ENCODE results near the gene LAMP5.

Gene LAMP5

DNA sequence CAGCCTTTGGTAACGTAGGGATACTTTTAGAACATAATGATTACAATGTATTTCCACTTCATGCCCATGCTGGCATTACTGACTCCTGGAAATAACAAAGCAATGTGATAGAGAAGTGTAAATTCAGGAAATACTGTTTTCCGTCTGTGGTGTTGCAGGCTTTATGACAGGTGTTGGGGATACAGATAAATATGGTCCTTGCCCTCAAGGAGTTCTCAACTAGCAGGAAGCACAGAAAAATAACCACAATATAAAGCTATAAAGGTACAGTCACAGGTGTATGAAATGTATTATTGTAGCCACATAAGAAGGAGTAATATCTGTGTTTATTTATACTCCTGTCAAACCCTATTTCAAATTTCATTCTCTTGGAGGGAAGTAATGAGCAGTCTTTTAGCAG is 12.9 kb upstream of the LAMP5 start:
- no peak for DNase-seq

DNA sequence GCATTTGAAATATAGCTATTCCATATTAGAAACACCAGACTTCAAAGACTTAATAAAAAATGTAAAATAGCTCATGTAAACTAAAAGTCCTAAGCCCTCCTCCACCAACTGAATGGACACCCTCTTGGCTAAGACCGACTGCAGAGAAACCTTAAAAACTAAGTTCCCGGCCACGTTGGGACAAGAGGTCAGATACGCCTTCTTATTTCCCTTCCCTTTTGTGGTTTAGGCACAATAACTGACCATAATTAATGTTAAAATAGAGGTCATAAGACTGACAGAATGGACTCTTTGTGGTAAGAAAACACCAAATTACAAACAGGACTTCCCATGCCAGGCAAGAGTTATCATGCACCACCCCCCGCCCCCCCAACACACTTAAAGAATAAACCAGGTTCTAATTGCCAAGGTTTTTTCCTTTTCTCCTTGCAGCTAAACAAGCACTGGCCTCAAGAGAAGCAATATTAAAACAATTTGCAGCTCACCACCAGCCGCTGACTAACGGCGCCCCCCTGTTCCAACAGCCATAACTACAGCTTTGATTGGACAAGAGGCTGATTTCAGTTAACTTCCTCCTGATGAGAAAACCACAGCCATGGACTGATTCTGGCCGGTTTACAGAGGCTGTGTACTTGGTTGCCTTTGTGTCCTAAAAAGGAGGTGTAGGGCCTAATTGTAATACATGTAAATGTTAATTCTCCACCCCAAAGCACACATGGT is 10.7 kb upstream of the LAMP5 start:
- DNase-seq = peak; percentile 61

DNA sequence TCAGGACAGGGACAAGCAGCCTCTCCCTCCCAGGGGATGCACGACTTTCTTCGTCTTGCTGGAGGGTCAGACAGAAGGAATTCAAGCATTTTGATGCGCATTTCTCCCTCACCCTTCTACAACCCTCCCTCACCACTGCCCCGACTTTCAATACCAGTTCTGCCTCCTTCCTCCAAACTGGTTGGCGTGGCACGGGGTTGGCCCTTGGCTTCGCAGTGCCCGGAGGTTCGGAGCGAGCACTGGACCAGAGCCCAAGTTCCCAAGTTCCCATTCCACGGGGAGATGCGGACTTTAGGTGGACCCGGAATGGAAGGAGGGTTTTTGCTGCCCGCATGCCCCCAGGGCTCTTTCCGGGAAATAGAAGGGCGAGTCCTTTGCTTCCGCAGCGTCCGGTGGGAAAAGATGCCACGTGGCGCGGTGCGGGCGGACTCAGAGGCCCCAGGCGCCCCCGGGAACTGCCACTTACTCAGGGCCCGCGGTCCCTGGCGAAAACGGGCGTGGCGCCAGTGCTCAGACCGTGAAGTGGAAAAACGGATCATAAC is 8.0 kb upstream of the LAMP5 start:
- no peak for DNase-seq

DNA sequence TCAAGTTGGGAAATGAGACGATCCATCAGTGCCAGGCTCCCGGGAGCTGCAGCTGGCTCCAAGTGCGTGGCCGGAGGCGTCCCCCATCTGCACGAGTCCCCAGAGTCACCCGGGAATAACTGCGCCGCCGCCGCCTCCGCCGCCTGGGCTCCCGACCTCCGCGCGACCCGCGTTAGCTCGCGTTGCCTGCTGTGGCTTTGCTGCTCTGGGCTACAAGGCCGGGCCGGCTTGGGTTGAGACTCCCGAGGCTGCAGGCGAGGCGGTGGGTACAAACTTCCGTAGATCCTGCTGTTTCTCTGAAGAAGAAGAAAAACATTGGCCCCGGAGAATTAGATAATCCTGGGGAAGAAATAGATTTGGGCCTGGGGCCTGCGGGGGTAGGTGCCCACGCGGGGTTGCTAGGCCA is 7.4 kb upstream of the LAMP5 start:
- no peak for DNase-seq

DNA sequence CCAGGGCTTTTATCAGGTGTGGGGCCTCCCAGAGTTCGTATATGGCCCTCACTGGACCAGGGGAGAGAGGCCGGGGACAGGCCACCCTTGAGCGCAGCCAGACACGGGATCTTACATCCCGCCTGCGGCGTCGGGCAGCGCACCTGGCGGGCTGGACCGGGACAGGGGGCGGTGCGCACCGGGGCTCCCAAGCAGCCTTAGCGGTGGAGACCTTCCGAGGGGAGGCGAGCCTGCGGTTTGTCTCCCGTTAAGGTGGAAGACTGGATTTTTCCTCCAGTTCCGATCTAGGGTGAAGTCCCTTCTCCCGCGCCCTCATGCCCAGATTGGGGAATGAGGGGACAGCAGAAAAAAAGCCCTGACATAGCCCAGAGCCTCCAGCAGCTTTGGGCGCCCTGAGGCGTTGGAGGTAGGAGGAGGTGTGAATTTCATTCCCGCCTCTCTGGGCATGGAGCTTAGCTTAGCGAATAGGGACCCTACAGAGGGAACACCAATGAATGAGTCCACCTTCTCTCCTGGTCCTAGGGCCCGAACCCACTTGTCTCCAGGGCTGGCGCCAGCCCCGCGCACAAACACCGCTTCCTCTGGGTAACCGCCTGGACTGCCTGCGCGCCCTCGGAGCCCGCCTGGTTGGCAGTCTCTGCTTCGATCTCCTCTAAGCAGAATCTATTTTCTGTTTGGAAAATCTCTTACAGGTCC is 6.7 kb upstream of the LAMP5 start:
- DNase-seq = no peak

DNA sequence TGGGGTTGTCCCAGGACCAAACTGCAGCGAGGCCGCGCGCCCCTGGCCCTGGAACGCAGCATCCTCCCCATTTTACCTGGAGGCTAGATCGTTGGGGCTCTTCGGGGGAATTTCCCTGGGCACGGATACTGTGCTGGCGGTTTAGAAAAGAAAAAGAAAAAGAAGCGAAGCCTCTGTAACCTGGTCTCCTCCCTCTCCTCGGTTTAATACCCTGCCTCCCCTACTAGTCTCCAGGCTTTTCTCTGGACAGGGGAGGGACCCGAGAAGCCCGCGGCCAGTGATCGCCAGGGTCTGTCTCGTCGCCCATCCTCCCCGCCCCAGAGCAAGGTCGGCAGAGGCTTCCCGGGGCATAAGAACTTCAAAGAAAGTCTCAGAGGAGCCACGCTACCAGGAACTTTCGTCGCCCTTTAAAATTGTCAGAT is 6.1 kb upstream of the LAMP5 start:
- no peak for DNase-seq

DNA sequence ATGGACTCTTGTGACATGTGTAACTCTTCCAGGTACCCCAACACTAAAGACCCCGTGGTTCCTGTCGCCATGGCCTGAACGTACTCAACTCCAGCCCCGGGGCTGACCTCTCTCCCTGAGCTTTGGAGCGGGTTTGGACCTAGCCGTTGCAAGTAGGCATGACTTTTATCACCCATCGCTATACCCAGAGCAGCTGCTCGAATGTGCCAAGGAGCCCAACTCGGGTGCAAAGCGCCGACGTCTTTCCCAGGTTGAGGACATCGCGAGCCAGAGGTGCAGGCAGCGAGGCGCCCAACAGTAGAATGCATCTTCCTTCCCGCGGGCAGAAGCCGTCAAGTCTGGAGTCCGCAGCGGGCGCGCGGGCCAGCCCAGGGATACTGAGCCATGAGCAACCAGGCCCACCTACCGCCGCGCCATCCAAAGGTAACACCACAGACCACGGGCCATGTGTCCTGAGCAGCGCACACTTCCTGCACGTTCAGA is 5.7 kb upstream of the LAMP5 start:
- DNase-seq = no peak

DNA sequence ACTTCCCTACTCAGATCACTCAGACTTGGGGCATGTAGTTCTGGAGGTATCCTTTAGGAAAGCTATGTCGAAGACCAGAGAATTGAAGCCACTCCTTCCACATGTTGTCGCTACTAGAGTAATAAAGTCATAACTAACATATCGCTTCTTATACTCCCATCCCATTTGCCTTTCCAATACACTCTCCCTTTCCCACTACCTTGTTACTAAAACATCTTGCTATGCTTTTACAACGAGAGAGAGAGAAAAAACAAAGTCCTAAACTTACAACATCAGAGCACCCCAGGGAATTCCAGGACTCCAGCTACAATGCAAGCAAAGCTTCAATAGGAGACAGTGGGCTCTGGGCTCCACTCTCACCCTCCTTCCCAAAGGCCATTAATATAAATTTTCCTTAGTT is 5.1 kb upstream of the LAMP5 start:
- no peak for DNase-seq

DNA sequence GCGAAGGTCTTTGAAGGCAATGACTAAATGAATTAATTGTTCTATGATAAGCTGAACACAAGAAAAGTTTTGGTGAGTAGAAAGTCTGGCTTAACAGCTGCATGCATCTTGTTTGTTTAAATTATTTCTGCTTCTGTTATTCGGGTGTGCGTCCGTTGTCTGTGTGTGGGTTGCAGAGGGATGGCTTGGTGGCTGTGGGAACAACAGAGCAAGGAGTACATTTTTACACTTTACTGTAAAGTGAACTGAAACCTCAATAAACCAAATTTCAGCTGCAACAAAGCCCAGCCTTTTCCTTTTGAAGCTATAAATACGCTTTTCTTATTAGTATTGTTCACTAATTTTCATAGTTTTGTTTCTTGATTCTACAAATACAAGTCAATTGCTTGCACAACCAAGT is 3.5 kb upstream of the LAMP5 start:
- DNase-seq = no peak

DNA sequence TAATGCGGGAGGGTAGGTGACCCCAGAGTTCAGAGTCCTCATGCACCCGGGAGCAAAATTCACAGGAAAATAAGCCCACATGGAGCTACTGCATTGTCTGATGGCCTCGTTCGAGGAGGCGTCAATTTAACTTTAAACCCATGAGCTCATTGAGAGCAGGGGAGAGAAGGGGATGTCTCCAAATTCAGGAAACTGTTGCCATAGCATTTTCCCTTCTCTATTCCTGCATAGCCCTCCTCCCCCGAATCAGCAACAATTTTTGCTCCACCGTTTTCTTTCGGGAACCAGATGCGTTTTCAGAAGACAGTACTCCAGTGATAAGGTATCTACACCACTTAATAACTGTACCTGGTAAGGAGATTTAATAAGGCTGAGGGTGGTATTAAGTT is 324 bp upstream of the LAMP5 start:
- DNase-seq = no peak

DNA sequence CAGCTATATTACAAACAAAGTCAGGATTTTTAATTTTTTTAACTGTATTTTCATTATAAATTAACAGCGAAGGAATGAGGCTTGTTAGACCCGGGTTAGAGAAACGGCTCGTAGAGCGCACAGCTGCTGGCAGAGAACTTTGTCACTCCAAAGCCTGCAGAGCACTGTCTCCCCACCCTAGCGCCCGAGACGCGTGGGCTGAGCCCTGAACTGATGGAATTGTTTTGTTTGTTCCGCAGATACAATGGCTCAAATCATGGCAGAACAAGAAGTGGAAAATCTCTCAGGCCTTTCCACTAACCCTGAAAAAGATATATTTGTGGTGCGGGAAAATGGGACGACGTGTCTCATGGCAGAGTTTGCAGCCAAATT is 810 bp downstream of the LAMP5 start:
- no peak for DNase-seq

DNA sequence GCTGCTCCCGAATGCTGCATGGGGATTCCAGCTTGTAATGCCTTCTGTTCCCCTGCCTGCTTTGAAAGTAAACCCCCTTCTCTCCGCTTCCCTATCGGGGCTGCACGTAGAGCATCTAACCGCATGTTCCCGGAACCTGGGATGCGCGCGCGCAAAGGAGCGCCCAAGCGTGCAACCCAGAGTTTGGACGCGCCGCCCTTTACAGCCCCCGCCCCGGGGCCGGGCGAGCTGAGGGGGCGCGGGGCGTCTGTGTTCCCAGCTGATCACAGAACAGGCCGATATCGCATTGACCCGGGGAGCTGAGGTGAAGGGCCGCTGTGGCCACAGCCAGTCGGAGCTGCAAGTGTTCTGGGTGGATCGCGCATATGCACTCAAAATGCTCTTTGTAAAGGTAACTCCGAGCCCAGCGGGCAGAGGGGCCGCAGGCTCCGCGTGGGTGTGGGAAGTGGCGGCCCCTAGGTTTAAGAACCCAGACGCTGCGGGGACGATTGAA is 1.4 kb downstream of the LAMP5 start:
- DNase-seq = no peak

DNA sequence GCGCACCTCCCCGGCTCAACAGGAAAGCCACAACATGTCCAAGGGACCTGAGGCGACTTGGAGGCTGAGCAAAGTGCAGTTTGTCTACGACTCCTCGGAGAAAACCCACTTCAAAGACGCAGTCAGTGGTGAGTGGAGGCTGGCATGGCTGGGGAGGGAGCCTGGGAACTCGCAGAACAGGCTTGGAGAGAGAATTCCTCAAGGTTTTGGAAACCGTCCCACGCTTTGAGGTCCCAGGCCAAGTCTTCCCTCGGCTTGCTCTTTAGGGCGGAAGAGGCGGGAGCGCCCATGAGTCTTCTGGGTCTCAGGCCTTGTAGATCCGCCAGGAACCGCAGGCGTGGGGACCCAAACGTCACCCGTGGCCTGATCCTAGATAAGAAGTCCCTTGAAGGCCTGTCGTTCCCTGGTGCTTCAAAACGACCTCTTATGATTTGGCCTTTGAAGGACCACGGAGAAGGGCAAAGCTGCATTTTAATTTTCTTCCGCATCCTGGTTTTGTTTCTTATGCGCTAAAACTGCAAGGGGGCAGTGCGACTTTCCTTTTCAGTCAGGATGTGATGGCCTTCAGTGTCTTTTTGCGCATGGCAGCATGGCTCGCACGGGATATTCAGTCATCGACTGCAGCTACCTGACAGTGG is 2.0 kb downstream of the LAMP5 start:
- DNase-seq = peak; percentile 32

DNA sequence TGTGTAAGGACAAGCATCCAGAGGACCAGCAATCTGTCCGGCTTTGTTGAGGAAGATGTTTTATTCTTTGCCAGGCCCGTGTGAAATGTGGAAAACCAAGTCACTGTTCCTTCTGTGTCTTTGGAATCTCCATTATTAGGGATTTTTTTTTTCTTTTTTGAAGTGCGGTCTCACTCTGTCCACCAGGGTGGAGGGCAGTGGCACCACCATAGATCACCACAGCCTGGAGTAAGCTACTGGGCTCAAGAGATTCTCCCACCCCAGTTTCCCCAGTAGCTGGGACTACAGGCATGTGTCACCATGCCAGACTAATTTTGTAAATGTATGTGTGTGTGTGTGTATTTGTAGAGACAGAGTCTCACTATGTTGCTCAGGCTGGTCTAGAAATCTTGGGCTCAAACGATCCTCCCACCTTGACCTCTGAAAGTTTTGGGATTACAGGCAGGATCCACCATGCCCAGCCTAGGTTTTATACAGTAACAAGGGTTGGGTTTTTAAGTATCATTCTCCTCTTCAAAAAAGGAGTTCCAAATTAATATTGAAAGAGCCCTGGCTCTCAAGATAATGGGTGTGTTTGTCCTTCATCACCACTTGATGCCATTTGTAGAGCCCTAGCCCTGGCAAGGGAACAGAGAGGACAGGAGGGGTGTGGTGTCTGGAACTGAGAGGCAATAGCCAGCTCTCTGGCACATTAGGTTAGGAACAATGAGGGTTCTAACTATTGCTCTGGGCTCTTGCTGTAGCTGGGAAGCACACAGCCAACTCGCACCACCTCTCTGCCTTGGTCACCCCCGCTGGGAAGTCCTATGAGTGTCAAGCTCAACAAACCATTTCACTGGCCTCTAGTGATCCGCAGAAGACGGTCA is 3.1 kb downstream of the LAMP5 start:
- DNase-seq = no peak

DNA sequence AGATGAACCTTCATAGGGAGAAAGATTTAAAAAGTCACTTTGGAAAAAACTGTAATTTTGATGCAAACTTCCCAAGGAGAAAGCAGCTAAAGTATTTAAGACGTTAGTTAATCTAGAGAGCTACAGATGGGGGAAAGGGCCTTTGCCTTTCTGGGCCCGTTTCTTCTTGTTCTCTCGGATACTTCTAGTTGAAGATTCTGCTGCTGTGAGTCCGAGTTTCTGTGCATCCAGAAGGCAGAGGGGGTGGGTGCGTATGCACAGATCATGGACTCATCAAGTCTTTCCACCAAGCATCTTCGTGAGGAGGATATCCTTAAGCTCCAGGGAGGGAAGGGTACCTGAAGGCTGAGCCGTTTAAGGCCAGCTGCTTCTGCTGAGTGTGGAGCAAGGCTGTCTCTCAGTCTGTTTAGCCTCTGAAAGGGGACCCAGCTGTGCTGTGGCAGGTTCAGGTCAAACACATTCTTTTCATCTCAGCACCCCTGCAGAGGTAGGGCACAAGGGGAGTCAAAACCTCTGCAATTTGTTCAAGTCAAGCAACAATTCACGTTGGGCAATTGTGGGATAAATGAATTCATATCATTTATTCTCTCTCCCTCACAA is 4.3 kb downstream of the LAMP5 start:
- DNase-seq = no peak

DNA sequence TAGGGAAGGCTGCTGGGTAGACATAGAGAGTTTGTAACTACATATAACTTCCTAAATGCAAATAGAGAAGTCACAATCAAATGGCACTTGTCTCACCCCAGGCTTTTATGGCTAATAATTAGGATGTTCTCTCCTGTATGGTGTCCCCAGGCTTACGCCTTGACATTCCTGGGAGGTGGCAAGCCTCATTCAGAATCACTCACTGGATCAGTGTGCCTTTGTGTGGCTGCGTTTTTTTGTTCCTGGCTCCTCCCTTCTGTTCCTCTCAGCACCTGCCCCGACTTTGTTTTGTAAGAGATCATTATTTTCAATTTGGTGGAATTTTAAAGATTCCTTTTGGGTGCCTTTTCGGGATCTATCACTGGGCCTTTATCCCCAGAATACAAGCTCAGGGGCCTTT is 5.7 kb downstream of the LAMP5 start:
- no peak for DNase-seq

DNA sequence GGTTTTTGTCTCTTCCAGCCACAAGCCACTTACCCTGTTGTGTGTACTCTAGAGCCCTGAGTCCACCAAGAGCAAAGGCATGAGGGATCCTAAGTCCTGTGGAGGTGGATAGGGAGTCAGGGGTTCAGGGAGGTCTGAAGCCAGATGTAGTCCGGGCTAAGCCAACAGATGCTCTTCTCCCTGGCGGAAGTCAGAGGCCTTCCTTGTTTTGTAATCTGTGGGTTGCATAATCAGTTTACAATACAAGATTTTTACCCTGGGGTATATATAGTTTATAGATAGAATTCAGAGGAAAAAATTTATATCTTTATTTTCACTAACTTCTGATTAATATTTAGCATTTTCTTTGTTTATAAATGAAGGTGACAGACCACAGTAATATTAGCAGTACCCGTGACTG is 9.2 kb downstream of the LAMP5 start:
- DNase-seq = no peak

DNA sequence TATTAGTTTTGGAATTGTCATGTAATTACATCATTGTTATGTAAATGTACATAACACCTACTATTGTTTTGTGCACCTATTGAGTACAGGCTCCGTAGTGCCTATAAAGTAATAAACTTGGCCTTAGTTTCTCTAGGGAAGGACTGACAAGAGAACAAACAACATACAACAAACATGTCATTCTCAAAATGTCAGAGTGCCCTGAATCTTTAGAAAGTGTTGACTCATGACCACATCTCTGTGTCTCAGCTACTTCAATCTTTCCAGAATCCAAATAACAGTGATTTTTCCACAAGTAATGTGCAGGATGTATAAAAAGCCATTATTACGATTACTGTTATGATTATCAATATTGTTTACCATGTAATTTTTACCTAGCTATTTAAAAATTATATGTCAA is 17.2 kb downstream of the LAMP5 start:
- no peak for DNase-seq

DNA sequence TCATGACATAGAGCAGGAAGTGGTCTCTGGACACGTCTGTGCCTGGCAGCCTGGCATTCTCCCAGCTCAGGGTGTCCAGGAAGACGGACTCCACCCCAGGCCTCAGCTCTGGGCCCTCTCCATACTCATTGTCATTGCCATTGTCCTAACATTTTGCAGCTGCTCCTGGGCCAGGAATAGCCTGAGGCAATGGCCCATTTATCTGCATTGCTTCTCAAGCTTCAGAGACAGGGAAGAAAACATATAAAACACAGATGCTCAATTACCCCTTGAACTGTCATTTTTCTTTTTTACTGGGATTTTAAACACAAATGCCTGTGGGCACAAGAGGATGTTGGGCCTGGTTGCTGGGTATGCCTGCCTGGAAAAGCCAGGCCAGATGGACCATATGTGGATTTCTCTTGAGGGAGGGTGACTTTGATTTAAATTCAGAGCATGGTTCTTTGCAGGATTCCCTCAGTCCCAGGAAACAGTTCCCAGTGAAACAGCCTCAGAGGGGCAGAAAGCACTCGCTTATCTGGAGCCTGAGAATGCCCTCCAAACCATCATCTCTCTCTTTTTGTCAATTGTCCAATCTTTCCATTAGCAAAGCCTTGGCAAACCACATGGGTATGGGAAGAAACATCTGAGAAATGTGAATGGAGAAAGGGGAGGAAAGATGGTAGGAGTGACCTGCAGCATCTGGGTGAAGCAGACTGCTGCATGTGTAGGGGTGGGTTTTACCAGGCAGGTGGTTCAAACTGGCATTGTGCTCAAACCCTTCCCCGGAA is 17.9 kb downstream of the LAMP5 start:
- DNase-seq = no peak

DNA sequence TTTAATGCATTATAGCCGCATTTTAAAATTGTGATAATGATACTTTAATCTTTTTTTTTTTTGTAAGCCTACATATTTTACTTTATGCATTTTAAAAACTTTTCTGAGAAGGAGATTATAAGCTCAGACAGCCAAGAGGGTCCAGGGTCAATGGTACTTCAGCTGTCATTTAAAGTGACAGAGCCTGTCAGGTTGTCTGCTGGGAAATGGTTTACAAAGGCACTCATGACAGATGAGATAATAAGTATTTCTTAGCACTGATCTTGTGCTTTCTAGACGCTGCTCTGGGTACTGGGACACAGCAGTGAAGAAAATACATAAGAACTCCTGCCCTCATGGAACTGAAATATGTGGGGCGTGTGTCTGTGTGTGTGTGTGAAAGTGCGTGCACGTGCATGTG is 19.6 kb downstream of the LAMP5 start:
- no peak for DNase-seq

DNA sequence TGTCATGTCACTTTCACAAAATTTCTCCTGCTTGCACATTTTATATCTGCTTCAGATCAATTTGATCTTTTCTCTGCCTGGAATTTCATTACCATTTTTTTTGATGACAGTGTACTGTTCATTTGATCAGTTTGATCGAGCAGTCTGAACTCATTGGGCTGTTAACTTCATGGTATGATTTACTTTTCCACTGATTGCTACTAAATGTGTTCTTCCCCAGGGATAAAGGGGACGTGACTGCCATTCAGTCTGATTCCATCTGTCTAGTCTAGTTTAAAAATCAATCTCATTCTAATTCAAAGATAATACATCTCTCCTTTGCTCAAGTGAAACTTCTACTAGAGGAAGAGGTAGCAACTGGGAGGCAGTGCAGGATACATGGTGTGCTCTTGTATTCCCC is 21.1 kb downstream of the LAMP5 start:
- DNase-seq = no peak

DNA sequence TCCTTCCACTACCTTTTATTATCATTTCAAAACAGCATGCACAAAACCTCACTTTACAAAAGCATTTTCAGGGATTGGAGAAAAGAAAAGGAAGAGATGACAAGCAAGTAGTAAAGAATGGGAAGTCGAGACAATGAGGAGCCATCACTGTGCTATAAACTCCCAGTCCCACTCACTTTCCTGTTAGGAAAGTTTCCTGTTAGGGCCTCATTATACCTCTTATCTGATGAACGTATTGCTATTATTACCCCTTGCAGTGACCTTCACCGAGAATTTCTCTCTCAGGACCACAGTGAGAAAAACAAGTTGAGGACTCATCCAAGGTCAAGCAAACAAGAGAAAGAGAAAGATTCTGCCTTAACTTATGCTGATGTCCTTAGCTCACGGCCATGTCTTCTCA is 28.8 kb downstream of the LAMP5 start:
- DNase-seq = no peak

Measured in fibroblast of upper back skin (primary cell).